Measurements from ENCODE around the gene MAPK10. TPM values are rescaled to one million over a fixed set of nuclear protein-coding genes. Genes with fewer than 3 reads are reported as not detected.

The MAPK10 gene
- polyA plus RNA-seq, 2 of the 4 experiments (the other 2 are of a cell fraction) = 1.4 to 3.4 TPM

DNA sequence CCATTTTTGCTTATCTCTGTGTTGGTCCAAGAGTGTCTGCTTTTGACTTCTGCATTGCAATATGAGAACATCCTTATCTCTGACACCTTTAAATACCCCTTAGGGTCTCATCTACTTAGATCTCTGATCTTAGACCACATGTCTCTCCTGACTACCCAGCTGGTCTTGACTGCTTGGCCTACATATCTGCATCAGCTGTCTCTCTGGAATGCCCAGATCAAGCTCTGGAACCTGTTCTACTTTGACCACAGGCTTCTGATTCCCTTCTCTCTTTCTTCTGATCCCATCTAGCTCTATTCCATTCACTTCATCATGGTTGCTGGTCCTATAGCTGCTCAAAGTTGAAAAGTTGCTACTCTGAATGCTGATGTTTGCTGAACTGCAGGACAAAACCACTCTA, 301.2 kb downstream of the MAPK10 start:
- CTCF ChIA-PET = no interaction called here
- FAIRE-seq (no peak), ATAC-seq (no peak), DNase-seq (ENCODE audit: low read depth in 1 of 2, low spot score in 1 of 2) (no peak)
- H3K4me1 ChIP-seq = peaks cover 21% of the 10 kb centered on the region; the same call in 2 of the 3 replicates
- TF ChIP-seq EHMT2 (IDR thresholded peaks at IDR 0.05; ENCODE audit: low read depth) = no peak
- no peak for TF ChIP-seq ZFP36 (IDR thresholded peaks at IDR 0.05; ENCODE audit: borderline replicate concordance, partially characterized antibody)
- no peak for TF ChIP-seq PHF8 (IDR thresholded peaks at IDR 0.05; ENCODE audit: borderline replicate concordance, low read depth)
- TF ChIP-seq JUNB (IDR thresholded peaks at IDR 0.05) = no peak
- TF ChIP-seq, protein P1, sequence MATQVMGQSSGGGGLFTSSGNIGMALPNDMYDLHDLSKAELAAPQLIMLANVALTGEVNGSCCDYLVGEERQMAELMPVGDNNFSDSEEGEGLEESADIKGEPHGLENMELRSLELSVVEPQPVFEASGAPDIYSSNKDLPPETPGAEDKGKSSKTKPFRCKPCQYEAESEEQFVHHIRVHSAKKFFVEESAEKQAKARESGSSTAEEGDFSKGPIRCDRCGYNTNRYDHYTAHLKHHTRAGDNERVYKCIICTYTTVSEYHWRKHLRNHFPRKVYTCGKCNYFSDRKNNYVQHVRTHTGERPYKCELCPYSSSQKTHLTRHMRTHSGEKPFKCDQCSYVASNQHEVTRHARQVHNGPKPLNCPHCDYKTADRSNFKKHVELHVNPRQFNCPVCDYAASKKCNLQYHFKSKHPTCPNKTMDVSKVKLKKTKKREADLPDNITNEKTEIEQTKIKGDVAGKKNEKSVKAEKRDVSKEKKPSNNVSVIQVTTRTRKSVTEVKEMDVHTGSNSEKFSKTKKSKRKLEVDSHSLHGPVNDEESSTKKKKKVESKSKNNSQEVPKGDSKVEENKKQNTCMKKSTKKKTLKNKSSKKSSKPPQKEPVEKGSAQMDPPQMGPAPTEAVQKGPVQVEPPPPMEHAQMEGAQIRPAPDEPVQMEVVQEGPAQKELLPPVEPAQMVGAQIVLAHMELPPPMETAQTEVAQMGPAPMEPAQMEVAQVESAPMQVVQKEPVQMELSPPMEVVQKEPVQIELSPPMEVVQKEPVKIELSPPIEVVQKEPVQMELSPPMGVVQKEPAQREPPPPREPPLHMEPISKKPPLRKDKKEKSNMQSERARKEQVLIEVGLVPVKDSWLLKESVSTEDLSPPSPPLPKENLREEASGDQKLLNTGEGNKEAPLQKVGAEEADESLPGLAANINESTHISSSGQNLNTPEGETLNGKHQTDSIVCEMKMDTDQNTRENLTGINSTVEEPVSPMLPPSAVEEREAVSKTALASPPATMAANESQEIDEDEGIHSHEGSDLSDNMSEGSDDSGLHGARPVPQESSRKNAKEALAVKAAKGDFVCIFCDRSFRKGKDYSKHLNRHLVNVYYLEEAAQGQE (IDR thresholded peaks at IDR 0.05) = no peak
- TF ChIP-seq, protein P2, sequence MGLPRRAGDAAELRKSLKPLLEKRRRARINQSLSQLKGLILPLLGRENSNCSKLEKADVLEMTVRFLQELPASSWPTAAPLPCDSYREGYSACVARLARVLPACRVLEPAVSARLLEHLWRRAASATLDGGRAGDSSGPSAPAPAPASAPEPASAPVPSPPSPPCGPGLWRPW (IDR thresholded peaks at IDR 0.05) = no peak
- TF ChIP-seq ZNF302 (CRISPR knock-in tag; IDR thresholded peaks at IDR 0.05) = no peak
- TF ChIP-seq MYC (IDR thresholded peaks at IDR 0.05; ENCODE audit: borderline replicate concordance, low read length) = no peak
- TF ChIP-seq FOSB (CRISPR knock-in tag; IDR thresholded peaks at IDR 0.05) = no peak
- TF ChIP-seq NR3C1 (IDR thresholded peaks at IDR 0.05) = no peak
- TF ChIP-seq BHLHE40 (IDR thresholded peaks at IDR 0.05; ENCODE audit: low read depth, low read length) = no peak
- H3K27ac ChIP-seq = no peak overlapping the region
- H3K4me2 ChIP-seq = no peak overlapping the region
- no peak overlapping the region for H3K4me3 ChIP-seq
- POLR2A ChIA-PET = no interaction called here
- no peaks in the 10 kb centered on the region for H3K9me3 ChIP-seq

DNA sequence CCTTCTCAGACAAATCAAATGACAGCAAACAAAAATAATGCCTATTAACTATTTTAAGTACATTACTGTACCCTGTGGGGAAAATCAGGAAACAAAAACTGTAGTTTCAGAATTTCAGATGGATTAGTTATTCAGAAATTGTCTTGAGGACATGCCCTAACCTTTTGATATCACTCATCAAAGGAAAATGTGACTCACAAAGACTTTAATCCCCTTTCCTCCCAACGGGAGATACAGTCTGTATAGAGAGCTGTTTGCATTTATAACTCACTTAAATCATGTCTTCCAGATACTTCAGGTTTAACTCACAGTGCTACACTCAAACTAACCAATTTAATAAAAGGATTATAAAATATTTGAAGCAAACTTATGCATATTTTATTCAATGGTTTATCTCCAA, 304.0 kb downstream of the MAPK10 start:
- CTCF ChIA-PET = no interaction called here
- POLR2A ChIA-PET = no interaction called here
- WGBS (ENCODE audit: missing lambda C conversion rate) = 0% methylated on average over 1 of the region's 1 CpG

More for the DNA sequence above, 304.0 kb downstream of the MAPK10 start:
- no peaks in the 10 kb centered on the region for H3K9me3 ChIP-seq
- DNase-seq (ENCODE audit: low read depth in 1 of 2, low spot score in 1 of 2) (peak; percentile 0 to 17), ATAC-seq (no peak; a peak in 1 of 6 replicates), FAIRE-seq (no peak)
- H3K27ac ChIP-seq = no peak overlapping the region
- peak overlapping the region; percentile 35 for H3K4me2 ChIP-seq
- no peak overlapping the region for H3K4me3 ChIP-seq
- H3K4me1 ChIP-seq = peaks cover 21% of the 10 kb centered on the region; the same call in 2 of the 3 replicates
- TF ChIP-seq, protein P3, sequence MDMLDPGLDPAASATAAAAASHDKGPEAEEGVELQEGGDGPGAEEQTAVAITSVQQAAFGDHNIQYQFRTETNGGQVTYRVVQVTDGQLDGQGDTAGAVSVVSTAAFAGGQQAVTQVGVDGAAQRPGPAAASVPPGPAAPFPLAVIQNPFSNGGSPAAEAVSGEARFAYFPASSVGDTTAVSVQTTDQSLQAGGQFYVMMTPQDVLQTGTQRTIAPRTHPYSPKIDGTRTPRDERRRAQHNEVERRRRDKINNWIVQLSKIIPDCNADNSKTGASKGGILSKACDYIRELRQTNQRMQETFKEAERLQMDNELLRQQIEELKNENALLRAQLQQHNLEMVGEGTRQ (IDR thresholded peaks at IDR 0.05) = no peak
- TF ChIP-seq HEYL (CRISPR knock-in tag; IDR thresholded peaks at IDR 0.05) (no peak), RAD21 (conservative IDR thresholded peaks at IDR 0.05 in 1 of 2, IDR thresholded peaks at IDR 0.05 in 1 of 2) (no peak), MYC (IDR thresholded peaks at IDR 0.05; ENCODE audit: borderline replicate concordance, low read length) (no peak), FOSB (CRISPR knock-in tag; IDR thresholded peaks at IDR 0.05) (no peak), NR3C1 (IDR thresholded peaks at IDR 0.05) (no peak), HDAC2 (IDR thresholded peaks at IDR 0.05) (no peak), FOSL2 (IDR thresholded peaks at IDR 0.05) (peak; percentile 22; the same call in 1 of the 2 replicates), FOSL2 (CRISPR knock-in tag; IDR thresholded peaks at IDR 0.05) (peak; percentile 40; the same call in 1 of the 2 replicates), RARB (CRISPR knock-in tag; IDR thresholded peaks at IDR 0.05) (no peak), JUNB (IDR thresholded peaks at IDR 0.05) (peak; percentile 23; the same call in 1 of the 2 replicates)
- TF ChIP-seq, protein P4, sequence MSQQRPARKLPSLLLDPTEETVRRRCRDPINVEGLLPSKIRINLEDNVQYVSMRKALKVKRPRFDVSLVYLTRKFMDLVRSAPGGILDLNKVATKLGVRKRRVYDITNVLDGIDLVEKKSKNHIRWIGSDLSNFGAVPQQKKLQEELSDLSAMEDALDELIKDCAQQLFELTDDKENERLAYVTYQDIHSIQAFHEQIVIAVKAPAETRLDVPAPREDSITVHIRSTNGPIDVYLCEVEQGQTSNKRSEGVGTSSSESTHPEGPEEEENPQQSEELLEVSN (IDR thresholded peaks at IDR 0.05; ENCODE audit: borderline replicate concordance, low read depth) = no peak
- TF ChIP-seq, protein P2 (IDR thresholded peaks at IDR 0.05) = no peak
